Tibial artery (tissue), 4 donors: ENCODE data around the gene CHN1.

Experiments used
- DNase-seq, 2 donors: peaks; one replicate each; pipeline ENCODE4 v3.0.0-alpha.2; 2019
- H3K27ac ChIP-seq, 2 donors: fragments of 200-600 bp; sonication (generic) in 1 of 2; 1 replicate in 1 of 2; 2 replicates in 1 of 2; pipeline ENCODE4 v1.5.1; 2018 to 2019; ENCODE audit warnings: mild to moderate bottlenecking in 1 of 2
- H3K27me3 ChIP-seq, 2 donors: fragments of 200-600 bp; sonication (generic) in 1 of 2; one replicate each; pipeline versions ENCODE4 v1.5.1 to v1.6.0; 2016 to 2019
- H3K36me3 ChIP-seq, 3 donors: fragments of 200-600 bp; sonication (generic) in 2 of 3; one replicate each; pipeline ENCODE4 v1.5.1; 2016 to 2019; ENCODE audit warnings: mild to moderate bottlenecking in 2 of 3
- H3K4me1 ChIP-seq, 4 donors: fragments of 200-600 bp; sonication (generic) in 2 of 4; 1 replicate in 3 of 4; 2 replicates in 1 of 4; pipeline ENCODE4 v1.5.1; 2016 to 2019
- H3K4me3 ChIP-seq, 2 donors: fragments of 200-600 bp; sonication (generic) in 1 of 2; 1 replicate in 1 of 2; 2 replicates in 1 of 2; pipeline ENCODE4 v1.5.1; 2018 to 2019; ENCODE audit warnings: mild to moderate bottlenecking in 2 of 2
- H3K9me3 ChIP-seq, 3 donors: fragments of 200-600 bp; sonication (generic) in 1 of 3; one replicate each; pipeline ENCODE4 v1.5.1; 2016 to 2019
- intact Hi-C: fragments of 100-400 bp; cut with DNase I; formaldehyde crosslinking; loops from one replicate; pipeline ENCODE4 v1.15.0; 2023; ENCODE audit warnings: low total_unique reads
- TF ChIP-seq, protein P1 (sequence below), 2 experiments: fragments of 200-600 bp in 1 of 2; fragments of 450-650 bp in 1 of 2; IDR thresholded peaks; one replicate each; pipeline ENCODE4 v1.5.1; 2017 to 2019; ENCODE audit warnings: antibody characterized with exemption in 2 of 2, mild to moderate bottlenecking in 1 of 2, moderate library complexity in 1 of 2

Gene CHN1

DNA sequence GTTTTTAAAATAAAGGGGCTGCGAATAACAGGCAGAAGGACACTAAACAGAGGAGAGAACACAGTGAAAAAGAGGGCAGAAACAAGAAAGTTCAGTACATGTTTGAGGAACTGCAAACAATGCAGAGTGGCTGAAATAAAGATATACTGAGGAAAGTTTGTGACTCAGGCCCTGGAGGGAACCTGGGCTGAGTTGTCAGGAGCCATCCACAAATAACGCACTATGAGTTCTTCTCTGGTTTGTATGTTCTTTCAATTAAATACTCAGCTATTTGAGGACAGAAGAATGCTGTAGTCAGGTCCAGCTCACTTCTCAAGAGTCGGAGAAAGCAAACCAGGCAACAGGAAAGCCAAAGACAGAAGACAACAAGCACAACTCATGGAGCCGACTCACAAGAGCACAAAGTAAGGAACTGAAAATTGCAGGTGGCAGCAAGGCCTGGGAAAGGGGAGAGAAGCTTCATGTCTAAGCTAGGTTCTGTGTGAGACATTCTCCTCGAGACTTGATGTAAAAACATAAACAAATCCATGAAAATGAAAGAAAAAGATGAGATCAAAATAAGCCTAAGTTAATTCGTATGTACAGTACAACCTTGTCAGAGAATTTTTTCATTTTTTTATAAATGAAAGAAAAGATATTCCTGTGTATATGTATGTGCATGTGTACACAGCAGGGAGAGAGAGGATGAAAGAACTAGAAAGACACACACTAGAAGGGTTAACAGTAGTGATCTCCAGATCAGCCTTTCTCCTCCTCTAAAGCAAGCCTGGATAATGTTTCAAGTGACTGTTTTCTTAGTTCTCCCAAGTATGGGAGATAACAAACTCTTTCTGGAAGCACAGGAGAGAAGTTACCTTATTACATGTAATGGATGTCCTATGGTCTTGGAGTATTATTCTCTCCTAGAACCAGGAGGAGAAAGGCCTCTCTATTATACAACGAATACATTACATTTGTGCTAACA is 41.5 kb downstream of the CHN1 start:
- intact Hi-C loops, result no loop called here
- H3K27ac ChIP-seq, result no peak overlapping the region
- TF ChIP-seq, protein P1, sequence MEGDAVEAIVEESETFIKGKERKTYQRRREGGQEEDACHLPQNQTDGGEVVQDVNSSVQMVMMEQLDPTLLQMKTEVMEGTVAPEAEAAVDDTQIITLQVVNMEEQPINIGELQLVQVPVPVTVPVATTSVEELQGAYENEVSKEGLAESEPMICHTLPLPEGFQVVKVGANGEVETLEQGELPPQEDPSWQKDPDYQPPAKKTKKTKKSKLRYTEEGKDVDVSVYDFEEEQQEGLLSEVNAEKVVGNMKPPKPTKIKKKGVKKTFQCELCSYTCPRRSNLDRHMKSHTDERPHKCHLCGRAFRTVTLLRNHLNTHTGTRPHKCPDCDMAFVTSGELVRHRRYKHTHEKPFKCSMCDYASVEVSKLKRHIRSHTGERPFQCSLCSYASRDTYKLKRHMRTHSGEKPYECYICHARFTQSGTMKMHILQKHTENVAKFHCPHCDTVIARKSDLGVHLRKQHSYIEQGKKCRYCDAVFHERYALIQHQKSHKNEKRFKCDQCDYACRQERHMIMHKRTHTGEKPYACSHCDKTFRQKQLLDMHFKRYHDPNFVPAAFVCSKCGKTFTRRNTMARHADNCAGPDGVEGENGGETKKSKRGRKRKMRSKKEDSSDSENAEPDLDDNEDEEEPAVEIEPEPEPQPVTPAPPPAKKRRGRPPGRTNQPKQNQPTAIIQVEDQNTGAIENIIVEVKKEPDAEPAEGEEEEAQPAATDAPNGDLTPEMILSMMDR (IDR thresholded peaks at IDR 0.05), result no peak
- H3K36me3 ChIP-seq, result no peaks in the 10 kb centered on the region
- no peaks in the 10 kb centered on the region for H3K27me3 ChIP-seq
- DNase-seq, result no peak
- H3K9me3 ChIP-seq, result no peaks in the 10 kb centered on the region
- H3K4me3 ChIP-seq, result no peak overlapping the region
- H3K4me1 ChIP-seq, result peaks cover 0 to 51% (median 12%) of the 10 kb centered on the region in 4 donors

DNA sequence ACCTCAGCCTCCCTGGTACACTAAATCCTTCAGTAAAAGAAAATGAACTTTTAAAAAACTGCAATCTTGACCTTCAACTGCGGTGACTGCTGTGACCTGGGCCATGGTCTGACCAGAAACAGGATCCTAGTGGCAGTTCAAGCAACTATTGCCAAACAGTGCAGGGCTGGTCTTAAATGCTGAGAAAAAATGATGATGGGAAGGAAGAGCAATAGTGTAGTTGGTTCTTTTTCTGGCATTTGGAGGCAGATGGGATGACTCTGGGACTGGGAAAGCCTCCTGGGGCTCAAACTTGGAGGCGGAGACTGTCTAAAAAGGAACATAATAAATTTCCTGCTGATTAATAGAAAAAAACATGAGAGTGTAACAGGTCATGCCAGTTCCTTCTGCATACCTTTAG is 45.4 kb downstream of the CHN1 start:
- Histone ChIP-seq H3K4me1 (peaks cover 0 to 24% (median 7%) of the 10 kb centered on the region in 4 donors), H3K36me3 (no peaks in the 10 kb centered on the region), H3K27me3 (no peaks in the 10 kb centered on the region), H3K27ac (no peak overlapping the region), H3K9me3 (no peaks in the 10 kb centered on the region), H3K4me3 (no peak overlapping the region)
- intact Hi-C loops, result no loop called here
- no peak for DNase-seq
- TF ChIP-seq, protein P1 (IDR thresholded peaks at IDR 0.05), result no peak

DNA sequence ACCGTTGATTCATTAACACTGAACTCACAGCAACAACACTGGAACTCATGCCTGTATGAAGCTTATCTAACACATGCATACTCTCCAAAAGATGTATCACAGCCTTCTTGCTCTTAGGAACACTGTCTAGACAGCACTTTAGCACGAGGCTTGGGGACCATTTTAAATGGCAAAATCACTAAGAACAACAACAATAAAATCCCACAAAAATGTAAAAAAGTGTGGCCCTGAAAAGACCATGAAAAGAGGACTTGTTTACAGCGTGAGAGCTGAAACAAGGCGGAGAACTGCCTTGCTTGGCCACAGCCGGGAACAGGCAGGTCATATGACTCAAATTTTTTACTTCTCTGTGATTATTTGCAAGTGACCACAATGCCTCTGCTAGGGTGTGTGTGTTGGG is 48.1 kb downstream of the CHN1 start:
- Histone ChIP-seq H3K27ac (no peak overlapping the region), H3K27me3 (no peaks in the 10 kb centered on the region), H3K4me1 (peaks cover 0 to 12% (median 7%) of the 10 kb centered on the region in 4 donors), H3K36me3 (no peaks in the 10 kb centered on the region), H3K9me3 (no peaks in the 10 kb centered on the region), H3K4me3 (no peak overlapping the region)
- intact Hi-C loops, result no loop called here
- no peak for DNase-seq
- TF ChIP-seq, protein P1 (IDR thresholded peaks at IDR 0.05), result no peak

DNA sequence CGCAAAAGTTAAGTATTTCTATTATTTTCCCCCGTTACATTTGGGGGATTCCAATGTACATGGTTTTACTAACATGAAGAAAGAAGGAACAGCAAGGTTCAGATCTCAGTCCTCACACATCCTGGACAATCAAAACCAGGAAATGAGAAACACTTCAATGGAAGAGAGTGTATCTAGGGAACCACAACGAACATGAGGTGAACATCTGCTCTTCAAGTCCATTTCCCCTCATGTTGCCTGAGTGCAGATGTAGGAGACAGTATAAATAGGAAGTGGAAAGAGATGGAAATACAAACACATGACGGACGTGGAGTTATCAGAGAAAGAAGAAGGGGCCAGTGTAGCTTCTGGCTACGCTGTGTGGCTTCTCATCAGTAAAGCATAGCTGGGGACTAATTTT is 52.6 kb downstream of the CHN1 start:
- TF ChIP-seq, protein P1 (IDR thresholded peaks at IDR 0.05), result no peak
- no peaks in the 10 kb centered on the region for H3K27me3 ChIP-seq

DNA sequence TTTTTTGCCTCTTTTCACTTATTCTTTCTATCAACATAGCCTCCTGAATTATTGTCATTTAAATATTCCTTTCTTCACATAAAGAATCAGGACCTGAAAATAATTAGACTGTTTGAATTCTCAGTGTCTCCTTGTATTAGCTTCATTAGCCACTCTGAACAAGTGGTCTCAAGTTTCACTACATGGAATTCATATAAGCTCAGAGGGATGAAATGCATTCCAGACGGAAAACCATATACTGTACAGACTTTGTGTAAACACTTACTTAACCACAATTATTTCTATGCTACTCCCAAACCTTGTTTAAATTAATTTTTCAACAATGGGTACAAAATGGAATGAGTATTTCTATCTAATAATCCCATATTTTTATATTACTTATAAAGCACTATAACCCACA is 53.4 kb downstream of the CHN1 start:
- no peak overlapping the region for H3K4me3 ChIP-seq
- H3K36me3 ChIP-seq, result no peaks in the 10 kb centered on the region
- no peaks in the 10 kb centered on the region for H3K27me3 ChIP-seq
- no peak for DNase-seq
- TF ChIP-seq, protein P1 (IDR thresholded peaks at IDR 0.05), result no peak
- no peaks in the 10 kb centered on the region for H3K4me1 ChIP-seq
- H3K27ac ChIP-seq, result no peak overlapping the region
- intact Hi-C loops, result no loop called here
- H3K9me3 ChIP-seq, result no peaks in the 10 kb centered on the region

More for the DNA sequence above, 52.6 kb downstream of the CHN1 start:
- intact Hi-C loops, result no loop called here
- no peaks in the 10 kb centered on the region for H3K4me1 ChIP-seq
- no peak overlapping the region for H3K4me3 ChIP-seq
- no peak overlapping the region for H3K27ac ChIP-seq
- H3K9me3 ChIP-seq, result no peaks in the 10 kb centered on the region
- DNase-seq, result no peak
- no peaks in the 10 kb centered on the region for H3K36me3 ChIP-seq
